CD14-positive monocyte (primary cell): ENCODE results near the gene ARMC12. TPM values are rescaled to one million over a fixed set of nuclear protein-coding genes. Genes with fewer than 3 reads are reported as not detected.

Source experiments
- DNase-seq, 3 donors: peaks; one replicate each; pipeline ENCODE4 v3.0.0-alpha.2; 2011 to 2022
- H2AFZ ChIP-seq: 2 replicates; pipeline ENCODE4 v1.6.0; 2012; ENCODE audit warnings: mild to moderate bottlenecking, low read depth, low read length, inconsistent platforms; ENCODE audit not compliant: insufficient read depth, poor library complexity, severe bottlenecking
- H3K27ac ChIP-seq, 2 donors: 1 replicate in 1 of 2; 2 replicates in 1 of 2; pipeline ENCODE4 v1.5.1; 2012 to 2013; ENCODE audit warnings: low read length in 2 of 2, control low read depth in 1 of 2, inconsistent platforms in 1 of 2, low read depth in 1 of 2, mild to moderate bottlenecking in 1 of 2
- H3K27me3 ChIP-seq, 2 donors: one replicate each; pipeline versions ENCODE4 v1.6.0 to v1.6.1; 2011 to 2013; ENCODE audit warnings: low read length in 2 of 2; ENCODE audit not compliant: control insufficient read depth in 2 of 2, insufficient read depth in 2 of 2
- H3K36me3 ChIP-seq, 2 donors: replicated peaks in 1 of 2; 1 replicate in 1 of 2; 2 replicates in 1 of 2; pipeline versions ENCODE4 v1.5.1 to v1.6.1; 2012 to 2013; ENCODE audit warnings: low read length in 2 of 2, control low read depth in 1 of 2, inconsistent platforms in 1 of 2, mild to moderate bottlenecking in 1 of 2; ENCODE audit not compliant: insufficient read depth in 2 of 2, control insufficient read depth in 1 of 2
- H3K4me1 ChIP-seq, 2 donors: 1 replicate in 1 of 2; 2 replicates in 1 of 2; pipeline versions ENCODE4 v1.5.1 to v1.6.1; 2012 to 2013; ENCODE audit warnings: low read length in 2 of 2, control low read depth in 1 of 2, inconsistent platforms in 1 of 2, mild to moderate bottlenecking in 1 of 2, moderate library complexity in 1 of 2; ENCODE audit not compliant: insufficient read depth in 2 of 2, control insufficient read depth in 1 of 2
- H3K4me2 ChIP-seq: replicated peaks from 2 replicates; pipeline ENCODE3; 2012; ENCODE audit warnings: low read length, moderate library complexity, mild to moderate bottlenecking; ENCODE audit not compliant: poor library complexity, severe bottlenecking; ENCODE audit errors: extremely low read depth
- H3K4me3 ChIP-seq, 3 experiments: fragments of 200-600 bp in 1 of 3; sonication (generic) in 1 of 3; replicated peaks in 1 of 3; 1 replicate in 2 of 3; 2 replicates in 1 of 3; pipeline ENCODE4 v1.5.1; 2011 to 2013; ENCODE audit warnings: low read length in 3 of 3, mild to moderate bottlenecking in 3 of 3, control low read depth in 2 of 3, low read depth in 2 of 3, inconsistent platforms in 1 of 3, moderate library complexity in 1 of 3
- H3K79me2 ChIP-seq: 2 replicates; pipeline ENCODE4 v1.6.0; 2012; ENCODE audit warnings: mild to moderate bottlenecking, control low read depth, inconsistent platforms, low read length, moderate library complexity; ENCODE audit not compliant: insufficient read depth
- H3K9ac ChIP-seq: 2 replicates; pipeline ENCODE4 v1.6.0; 2017; ENCODE audit warnings: low read length, mild to moderate bottlenecking; ENCODE audit not compliant: insufficient read depth, poor library complexity, severe bottlenecking
- H3K9me3 ChIP-seq, 2 donors: replicated peaks in 1 of 2; 1 replicate in 1 of 2; 2 replicates in 1 of 2; pipeline versions ENCODE4 v1.5.1 to v1.6.1; 2012 to 2013; ENCODE audit warnings: low read length in 2 of 2, control low read depth in 1 of 2; ENCODE audit not compliant: control insufficient read depth in 1 of 2, insufficient read depth in 1 of 2
- H4K20me1 ChIP-seq: 2 replicates; pipeline ENCODE4 v1.6.0; 2012; ENCODE audit warnings: mild to moderate bottlenecking, low read length, control low read depth, moderate library complexity; ENCODE audit not compliant: insufficient read depth
- H3K27ac Mint-ChIP-seq, 7 donors: one replicate each; pipeline ENCODE4 v1.8.0; 2020; ENCODE audit warnings: mild to moderate bottlenecking in 7 of 7, mixed read lengths in 7 of 7, moderate library complexity in 6 of 7, inconsistent platforms in 2 of 7
- H3K27me3 Mint-ChIP-seq, 3 donors: one replicate each; pipeline ENCODE4 v1.8.0; 2021 to 2022; ENCODE audit warnings: low read depth in 3 of 3, mild to moderate bottlenecking in 3 of 3, mixed read lengths in 3 of 3, moderate library complexity in 3 of 3, inconsistent platforms in 1 of 3
- H3K36me3 Mint-ChIP-seq, 2 donors: one replicate each; pipeline ENCODE4 v1.8.0; 2020; ENCODE audit warnings: mixed read lengths in 2 of 2, inconsistent platforms in 1 of 2, mild to moderate bottlenecking in 1 of 2
- H3K4me1 Mint-ChIP-seq: one replicate; pipeline ENCODE4 v1.8.0; 2020; ENCODE audit warnings: mild to moderate bottlenecking, mixed read lengths
- H3K4me3 Mint-ChIP-seq, 2 donors: one replicate each; pipeline ENCODE4 v1.8.0; 2020; ENCODE audit warnings: mild to moderate bottlenecking in 2 of 2, mixed read lengths in 2 of 2, moderate library complexity in 1 of 2
- H3K9me3 Mint-ChIP-seq, 7 donors: one replicate each; pipeline ENCODE4 v1.8.0; 2020 to 2022; ENCODE audit warnings: mixed read lengths in 7 of 7, mild to moderate bottlenecking in 6 of 7, moderate library complexity in 6 of 7, inconsistent platforms in 2 of 7
- WGBS: methylation state at CpG from one replicate; pipeline ENCODE4 v1.1.5; 2013; ENCODE audit warnings: missing lambda C conversion rate; ENCODE audit not compliant: insufficient coverage; 5-methylcytosine and 5-hydroxymethylcytosine counted together
- intact Hi-C, 2 donors: fragments of 100-400 bp; cut with micrococcal nuclease; formaldehyde crosslinking; loops; one replicate each; pipeline versions ENCODE4 v1.15.0 to v1.15.1; 2023
- polyA plus RNA-seq, 3 donors: library from polyadenylated mRNA; depleted of rRNA in 1 of 3; unstranded in 2 of 3; stranded (reverse) in 1 of 3; fragments of 300-500 nt in 2 of 3; fragments of >200 nt in 1 of 3; fragmentation: Illumina TruSeq in 2 of 3; gene quantifications; 1 replicate in 2 of 3; 2 replicates in 1 of 3; pipeline ENCODE4 v1.2.3, GENCODE V29; 2012 to 2021
- TF ChIP-seq, protein P1 (sequence below): fragments of 200-600 bp; IDR thresholded peaks from one replicate; pipeline ENCODE4 v1.8.0; 2022; ENCODE audit warnings: antibody characterized with exemption, mild to moderate bottlenecking

ARMC12 gene
- polyA plus RNA-seq, 3 donors = 2.7 TPM; not detected in 2

DNA sequence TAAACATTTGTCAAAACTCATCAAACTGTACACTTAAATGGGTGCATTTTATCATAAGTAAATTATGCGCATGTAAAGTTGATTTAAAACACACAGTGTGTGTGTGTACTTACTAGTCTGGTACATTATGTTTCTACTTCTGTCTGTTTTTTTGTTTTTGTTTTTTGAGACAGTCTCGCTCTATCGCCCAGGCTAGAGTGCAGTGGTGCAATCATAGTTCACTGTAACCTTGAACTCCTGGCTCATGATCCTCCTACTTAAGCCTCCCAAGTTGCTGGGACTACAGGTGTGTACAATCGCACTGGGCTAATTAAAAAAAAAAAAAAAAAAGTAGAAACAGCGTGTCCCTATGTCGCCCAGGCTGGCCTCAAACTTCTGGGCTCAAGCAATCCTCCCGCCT, 25.1 kb upstream of the ARMC12 start:
- H2AFZ ChIP-seq = no peak overlapping the region
- Mint-ChIP-seq H3K4me1 (peaks cover 15% of the 10 kb centered on the region), H3K27ac (no peak overlapping the region), H3K9me3 (peaks cover 0 to 2% (median 0%) of the 10 kb centered on the region in 7 donors), H3K36me3 (peaks cover 0 to 3% of the 10 kb centered on the region in 2 donors), H3K27me3 (peaks cover 0 to 2% (median 0%) of the 10 kb centered on the region in 3 donors), H3K4me3 (no peak overlapping the region)
- H3K36me3 ChIP-seq = no peaks in the 10 kb centered on the region
- H3K27me3 ChIP-seq = no peaks in the 10 kb centered on the region
- TF ChIP-seq, protein P1, sequence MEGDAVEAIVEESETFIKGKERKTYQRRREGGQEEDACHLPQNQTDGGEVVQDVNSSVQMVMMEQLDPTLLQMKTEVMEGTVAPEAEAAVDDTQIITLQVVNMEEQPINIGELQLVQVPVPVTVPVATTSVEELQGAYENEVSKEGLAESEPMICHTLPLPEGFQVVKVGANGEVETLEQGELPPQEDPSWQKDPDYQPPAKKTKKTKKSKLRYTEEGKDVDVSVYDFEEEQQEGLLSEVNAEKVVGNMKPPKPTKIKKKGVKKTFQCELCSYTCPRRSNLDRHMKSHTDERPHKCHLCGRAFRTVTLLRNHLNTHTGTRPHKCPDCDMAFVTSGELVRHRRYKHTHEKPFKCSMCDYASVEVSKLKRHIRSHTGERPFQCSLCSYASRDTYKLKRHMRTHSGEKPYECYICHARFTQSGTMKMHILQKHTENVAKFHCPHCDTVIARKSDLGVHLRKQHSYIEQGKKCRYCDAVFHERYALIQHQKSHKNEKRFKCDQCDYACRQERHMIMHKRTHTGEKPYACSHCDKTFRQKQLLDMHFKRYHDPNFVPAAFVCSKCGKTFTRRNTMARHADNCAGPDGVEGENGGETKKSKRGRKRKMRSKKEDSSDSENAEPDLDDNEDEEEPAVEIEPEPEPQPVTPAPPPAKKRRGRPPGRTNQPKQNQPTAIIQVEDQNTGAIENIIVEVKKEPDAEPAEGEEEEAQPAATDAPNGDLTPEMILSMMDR = no peak
- no peaks in the 10 kb centered on the region for H4K20me1 ChIP-seq
- WGBS = no CpG with 5 or more reads among the region's 7 CpGs
- H3K9me3 ChIP-seq = no peaks in the 10 kb centered on the region
- H3K4me1 ChIP-seq = peaks cover 0 to 7% of the 10 kb centered on the region in 2 donors
- no peak overlapping the region for H3K4me3 ChIP-seq
- H3K27ac ChIP-seq = no peak overlapping the region
- H3K9ac ChIP-seq = no peak overlapping the region
- no peak for DNase-seq
- H3K4me2 ChIP-seq = no peak overlapping the region
- intact Hi-C loops = no loop called here
- no peaks in the 10 kb centered on the region for H3K79me2 ChIP-seq

DNA sequence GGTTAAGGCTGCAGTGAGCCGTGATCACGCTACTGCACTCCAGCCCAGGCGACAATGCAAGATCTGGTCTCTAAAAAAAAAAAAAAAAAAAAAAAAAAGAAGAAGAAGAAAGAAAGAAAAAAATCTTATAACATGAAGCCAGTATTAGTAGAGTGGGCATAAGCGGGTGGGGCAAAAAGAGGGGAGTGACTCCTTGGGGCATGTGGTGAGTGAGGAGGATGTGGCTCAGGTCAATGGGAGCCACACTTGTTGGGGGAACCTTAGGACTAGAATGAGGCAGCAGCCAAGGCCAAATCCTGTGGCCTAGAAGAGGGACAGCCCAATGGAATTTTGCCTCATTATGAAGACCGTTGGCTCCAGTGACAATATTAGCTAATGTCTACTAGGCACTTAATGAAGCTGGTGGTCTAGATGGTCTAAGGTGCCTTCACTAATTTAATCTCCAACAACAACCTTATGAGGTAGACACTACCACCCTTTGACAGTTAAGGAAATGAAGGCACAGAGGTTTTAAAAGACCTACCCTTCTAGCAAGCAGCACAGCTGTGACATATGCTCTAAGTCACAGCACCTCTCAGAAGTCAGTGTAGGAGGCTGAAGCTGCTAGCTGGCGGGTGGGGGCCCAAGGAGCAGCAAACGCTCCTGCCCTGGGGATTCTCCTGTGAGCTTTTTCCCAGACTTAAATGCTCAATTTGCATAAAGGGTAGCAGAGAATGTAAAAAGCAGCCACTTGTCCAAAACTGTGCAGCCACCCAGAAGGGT, 23.6 kb upstream of the ARMC12 start:
- TF ChIP-seq, protein P1 = no peak
- Histone ChIP-seq H3K4me2 (no peak overlapping the region), H3K36me3 (no peaks in the 10 kb centered on the region), H3K4me3 (no peak overlapping the region), H3K79me2 (no peaks in the 10 kb centered on the region), H3K9ac (no peak overlapping the region), H4K20me1 (no peaks in the 10 kb centered on the region), H3K4me1 (peaks cover 12 to 18% of the 10 kb centered on the region in 2 donors), H3K27me3 (no peaks in the 10 kb centered on the region), H2AFZ (peak overlapping the region; percentile 1), H3K9me3 (no peaks in the 10 kb centered on the region), H3K27ac (no peak overlapping the region)
- Mint-ChIP-seq H3K9me3 (peaks cover 0 to 2% (median 0%) of the 10 kb centered on the region in 7 donors), H3K27me3 (peaks cover 0 to 2% (median 1%) of the 10 kb centered on the region in 3 donors), H3K36me3 (peaks cover 0 to 7% of the 10 kb centered on the region in 2 donors), H3K4me1 (peaks cover 23% of the 10 kb centered on the region), H3K4me3 (no peak overlapping the region), H3K27ac (peak overlapping the region in 1 of 7 donors; percentile 66)
- DNase-seq = no peak
- intact Hi-C loops = no loop called here
- WGBS = 83% methylated on average over 4 of the region's 7 CpGs
